Hepatocyte (in vitro differentiated cells): Measurements from ENCODE around the gene HOXC9. TPM values are rescaled to one million over a fixed set of nuclear protein-coding genes. Genes with fewer than 3 reads are reported as not detected.

Experiments
- DNase-seq: peaks from one replicate; pipeline ENCODE4 v3.0.0-alpha.2; 2016; ENCODE audit warnings: low spot score
- H2AFZ ChIP-seq: fragments of 200-600 bp; sonication (generic); 2 replicates; pipeline ENCODE4 v1.6.0; 2016; ENCODE audit warnings: antibody characterized with exemption, mild to moderate bottlenecking
- H3K27ac ChIP-seq: fragments of 200-600 bp; sonication (generic); 2 replicates; pipeline ENCODE4 v1.5.1; 2016; ENCODE audit warnings: mild to moderate bottlenecking
- H3K27me3 ChIP-seq: fragments of 200-600 bp; sonication (generic); 2 replicates; pipeline ENCODE4 v1.6.1; 2016
- H3K36me3 ChIP-seq: fragments of 200-600 bp; sonication (generic); replicated peaks from 2 replicates; pipeline ENCODE4 v1.5.1; 2016; ENCODE audit warnings: low read depth; ENCODE audit not compliant: insufficient read depth
- H3K4me1 ChIP-seq: fragments of 200-600 bp; sonication (generic); 2 replicates; pipeline ENCODE4 v1.5.1; 2016; ENCODE audit warnings: mild to moderate bottlenecking, moderate library complexity; ENCODE audit not compliant: insufficient read depth
- H3K4me2 ChIP-seq: fragments of 200-600 bp; sonication (generic); 2 replicates; pipeline ENCODE4 v1.6.0; 2016
- H3K4me3 ChIP-seq: fragments of 200-600 bp; sonication (generic); 2 replicates; pipeline ENCODE4 v1.5.1; 2016; ENCODE audit warnings: mild to moderate bottlenecking
- H3K79me2 ChIP-seq: fragments of 200-600 bp; sonication (generic); 2 replicates; pipeline ENCODE4 v1.6.0; 2017; ENCODE audit warnings: mild to moderate bottlenecking
- H3K9me2 ChIP-seq: fragments of 200-600 bp; sonication (generic); replicated peaks from 2 replicates; pipeline ENCODE4 v1.6.0; 2017; ENCODE audit warnings: mild to moderate bottlenecking; ENCODE audit not compliant: insufficient read depth
- H3K9me3 ChIP-seq: fragments of 200-600 bp; sonication (generic); 2 replicates; pipeline ENCODE4 v1.5.1; 2016; ENCODE audit warnings: low read depth, mild to moderate bottlenecking
- H4K20me1 ChIP-seq: fragments of 200-600 bp; sonication (generic); 2 replicates; pipeline ENCODE4 v1.6.0; 2016; ENCODE audit warnings: mild to moderate bottlenecking; ENCODE audit not compliant: insufficient read depth, poor library complexity, severe bottlenecking
- EZH2 ChIP-seq: fragments of 200-600 bp; sonication (generic); IDR thresholded peaks from 2 replicates; pipeline ENCODE4 v1.6.1; 2016; ENCODE audit warnings: antibody characterized with exemption, mild to moderate bottlenecking, borderline replicate concordance
- EZH2phosphoT487 ChIP-seq: fragments of 200-600 bp; sonication (generic); IDR thresholded peaks from one replicate; pipeline ENCODE4 v1.6.1; 2018; ENCODE audit warnings: antibody characterized with exemption, mild to moderate bottlenecking, low read depth, moderate library complexity; ENCODE audit not compliant: unreplicated experiment, severe bottlenecking
- WGBS: methylation state at CpG from one replicate; pipeline ENCODE4 v1.1.6; 2016; ENCODE audit warnings: low lambda C conversion rate; ENCODE audit errors: missing lambda C conversion rate; 5-methylcytosine and 5-hydroxymethylcytosine counted together
- polyA plus RNA-seq: library from polyadenylated mRNA; unstranded; fragments of >200 nt; fragmentation: Nextera tagmentation; extraction: Ambion mirVana; gene quantifications from 2 replicates; pipeline ENCODE4 v1.2.1, GENCODE V29; 2016
- total RNA-seq: library from RNA; depleted of rRNA; stranded (reverse); fragments of >200 nt; gene quantifications from 2 replicates; pipeline ENCODE4 v1.2.3, GENCODE V29; 2014
- TF ChIP-seq, protein P1 (sequence below): fragments of 200-600 bp; sonication (generic); IDR thresholded peaks from 2 replicates; pipeline ENCODE4 v1.5.1; 2016; ENCODE audit warnings: antibody characterized with exemption, mild to moderate bottlenecking; ENCODE audit not compliant: poor library complexity

HOXC9 gene
- total and polyA plus RNA-seq, 2 experiments from 2014 or later, result 0.10 to 4.1 TPM

DNA sequence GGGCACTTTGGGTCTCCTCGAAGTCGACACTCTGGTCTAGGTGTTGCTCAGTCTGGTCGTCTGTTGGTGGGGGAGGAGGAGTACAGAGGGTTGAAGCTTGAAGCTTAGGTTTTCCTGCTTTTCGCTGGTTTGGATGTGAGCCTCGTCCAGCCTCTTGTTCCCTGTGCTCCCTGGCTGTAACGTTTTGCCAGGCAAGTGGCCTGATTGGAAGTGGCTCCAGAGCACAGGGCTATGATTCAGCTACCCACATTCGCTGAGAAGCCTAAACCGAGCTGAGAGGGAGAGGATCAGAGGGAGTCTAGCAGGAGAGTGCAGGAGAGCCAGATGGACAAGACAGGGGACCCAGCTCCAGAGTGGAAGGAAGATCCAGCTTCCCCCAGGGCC, 8.9 kb upstream of the HOXC9 start:
- Histone ChIP-seq H4K20me1 (no peaks in the 10 kb centered on the region), H3K4me3 (no peak overlapping the region), H3K79me2 (no peaks in the 10 kb centered on the region), H3K4me2 (peak overlapping the region; percentile 53), H2AFZ (no peak overlapping the region), H3K4me1 (peaks cover 25% of the 10 kb centered on the region), H3K27me3 (peaks cover 98% of the 10 kb centered on the region), H3K27ac (no peak overlapping the region), H3K9me2 (no peaks in the 10 kb centered on the region), H3K9me3 (no peaks in the 10 kb centered on the region), H3K36me3 (no peaks in the 10 kb centered on the region)
- WGBS, result 12% methylated on average over 8 of the region's 8 CpGs
- TF ChIP-seq EZH2, result no peak
- no peak for TF ChIP-seq EZH2phosphoT487
- TF ChIP-seq, protein P1, sequence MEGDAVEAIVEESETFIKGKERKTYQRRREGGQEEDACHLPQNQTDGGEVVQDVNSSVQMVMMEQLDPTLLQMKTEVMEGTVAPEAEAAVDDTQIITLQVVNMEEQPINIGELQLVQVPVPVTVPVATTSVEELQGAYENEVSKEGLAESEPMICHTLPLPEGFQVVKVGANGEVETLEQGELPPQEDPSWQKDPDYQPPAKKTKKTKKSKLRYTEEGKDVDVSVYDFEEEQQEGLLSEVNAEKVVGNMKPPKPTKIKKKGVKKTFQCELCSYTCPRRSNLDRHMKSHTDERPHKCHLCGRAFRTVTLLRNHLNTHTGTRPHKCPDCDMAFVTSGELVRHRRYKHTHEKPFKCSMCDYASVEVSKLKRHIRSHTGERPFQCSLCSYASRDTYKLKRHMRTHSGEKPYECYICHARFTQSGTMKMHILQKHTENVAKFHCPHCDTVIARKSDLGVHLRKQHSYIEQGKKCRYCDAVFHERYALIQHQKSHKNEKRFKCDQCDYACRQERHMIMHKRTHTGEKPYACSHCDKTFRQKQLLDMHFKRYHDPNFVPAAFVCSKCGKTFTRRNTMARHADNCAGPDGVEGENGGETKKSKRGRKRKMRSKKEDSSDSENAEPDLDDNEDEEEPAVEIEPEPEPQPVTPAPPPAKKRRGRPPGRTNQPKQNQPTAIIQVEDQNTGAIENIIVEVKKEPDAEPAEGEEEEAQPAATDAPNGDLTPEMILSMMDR, result no peak
- no peak for DNase-seq

DNA sequence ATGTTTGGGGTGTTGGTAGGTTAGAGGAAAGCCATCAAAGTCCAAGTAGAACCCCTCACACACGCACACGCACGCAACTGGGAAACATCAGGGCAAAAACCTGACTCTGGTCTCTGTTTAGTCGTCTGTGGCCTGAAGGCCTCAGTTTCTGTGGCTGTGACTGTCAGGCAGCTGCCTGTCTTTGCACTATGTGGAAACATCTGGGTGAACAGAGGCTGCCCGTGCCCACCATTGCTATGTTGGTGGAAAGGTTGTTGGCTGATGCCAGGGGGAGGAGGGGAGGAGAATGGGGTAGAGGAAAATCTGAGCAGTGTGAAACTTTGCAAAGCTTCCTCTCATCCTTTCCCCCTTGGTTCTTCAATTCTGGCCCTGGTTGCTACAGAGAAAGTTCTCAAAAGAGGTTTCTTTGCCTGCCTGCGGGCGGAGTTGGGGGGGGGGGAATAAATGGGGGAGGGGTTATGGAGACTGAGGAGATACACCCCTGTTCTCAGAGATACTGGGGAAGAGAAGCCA, 7.5 kb upstream of the HOXC9 start:
- no peaks in the 10 kb centered on the region for H4K20me1 ChIP-seq
- no peak overlapping the region for H3K4me2 ChIP-seq
- H3K36me3 ChIP-seq, result no peaks in the 10 kb centered on the region
- H3K4me3 ChIP-seq, result no peak overlapping the region
- no peaks in the 10 kb centered on the region for H3K79me2 ChIP-seq
- WGBS, result 51% methylated on average over 7 of the region's 7 CpGs
- TF ChIP-seq EZH2 (no peak), EZH2phosphoT487 (no peak)
- TF ChIP-seq, protein P1, result no peak
- H3K27ac ChIP-seq, result no peak overlapping the region
- no peak overlapping the region for H2AFZ ChIP-seq
- H3K9me3 ChIP-seq, result no peaks in the 10 kb centered on the region
- DNase-seq, result no peak
- peaks cover 23% of the 10 kb centered on the region for H3K4me1 ChIP-seq
- no peaks in the 10 kb centered on the region for H3K9me2 ChIP-seq
- peaks cover 98% of the 10 kb centered on the region for H3K27me3 ChIP-seq

DNA sequence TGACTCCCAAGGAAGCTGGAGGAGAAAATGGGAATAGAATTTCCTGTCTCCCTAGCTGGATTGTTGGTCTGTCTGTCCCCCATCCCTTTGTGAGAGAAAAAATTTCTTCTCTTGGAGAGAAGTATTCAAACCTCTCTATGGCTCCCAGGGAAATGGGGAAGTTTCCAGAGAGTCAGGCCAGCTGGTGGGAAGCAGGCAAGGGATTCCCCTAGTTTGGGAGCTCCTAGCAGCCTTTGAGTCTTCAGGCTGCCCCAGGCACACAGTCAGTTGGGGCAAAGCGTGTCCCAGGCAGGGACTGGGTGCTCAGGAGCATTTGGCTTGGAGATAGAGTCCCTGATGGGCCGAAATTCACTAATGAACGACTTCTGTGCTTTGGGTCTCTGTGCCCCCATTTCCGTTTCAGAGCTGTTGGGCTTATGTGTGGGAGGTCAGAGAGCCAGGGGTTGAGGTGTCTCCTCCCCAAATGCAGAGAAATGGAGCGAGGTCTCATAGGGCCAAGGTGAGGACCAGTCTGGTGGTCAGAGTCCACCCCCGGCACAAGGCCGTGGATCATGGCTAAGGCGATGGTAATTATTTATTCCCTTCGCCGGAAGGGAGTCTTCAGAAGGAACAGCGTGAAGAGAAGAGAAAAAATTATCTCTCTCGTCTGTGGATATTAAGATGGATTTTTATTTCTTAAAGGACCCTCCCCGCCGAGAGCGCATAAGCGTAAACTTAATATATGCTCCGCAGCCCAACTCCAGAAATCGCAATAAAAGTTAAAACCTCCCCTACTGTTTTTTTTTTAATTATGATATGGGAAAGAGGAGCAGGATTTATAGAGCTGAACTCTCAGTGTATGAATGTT, 6.6 kb upstream of the HOXC9 start:
- Histone ChIP-seq H3K79me2 (no peaks in the 10 kb centered on the region), H3K27me3 (peaks cover 98% of the 10 kb centered on the region), H3K9me3 (no peaks in the 10 kb centered on the region)

More for the DNA sequence above, 6.6 kb upstream of the HOXC9 start:
- no peak for DNase-seq
- WGBS, result 53% methylated on average over 18 of the region's 18 CpGs
- Histone ChIP-seq H4K20me1 (no peaks in the 10 kb centered on the region), H2AFZ (peak overlapping the region; percentile 35), H3K36me3 (no peaks in the 10 kb centered on the region), H3K4me1 (peaks cover 23% of the 10 kb centered on the region), H3K9me2 (no peaks in the 10 kb centered on the region), H3K4me3 (no peak overlapping the region), H3K27ac (no peak overlapping the region), H3K4me2 (no peak overlapping the region)
- TF ChIP-seq EZH2 (no peak), EZH2phosphoT487 (peak; percentile 50)
- TF ChIP-seq, protein P1, result no peak
